HCT116 (cell line): ENCODE results near the gene ITSN1. TPM values are rescaled to one million over a fixed set of nuclear protein-coding genes. Genes with fewer than 3 reads are reported as not detected.

Source experiments
- ATAC-seq: fragments of 200-7000 bp; cut with Tn5 transposase; 2 replicates; pipeline ENCODE4 v1.9.1; 2020; ENCODE audit warnings: mild to moderate bottlenecking, moderate library complexity
- BruUV-seq: library from RNA; stranded (reverse); fragments of 400-500 nt; replicated peaks from 2 replicates; lab custom pipeline; 2021; lab: Mats Ljungman, UMichigan
- CTCF ChIA-PET: fragments of 300-600 bp; sonication (Branson Sonifier 250); formaldehyde crosslinking; loops from one replicate; lab custom pipeline; 2021; ENCODE audit warnings: antibody characterized with exemption; lab: Charles Lee
- POLR2A ChIA-PET: fragments of 300-600, 350-600 bp; sonication (Branson Sonifier 250); formaldehyde crosslinking; loops from one replicate; lab custom pipeline; 2021; ENCODE audit warnings: antibody characterized with exemption; lab: Charles Lee
- RAD21 ChIA-PET, 2 experiments: fragments of 300-600 bp; sonication (Branson Sonifier 250); formaldehyde crosslinking; loops; one replicate each; lab custom pipeline; 2023; ENCODE audit warnings: low total read pairs in 2 of 2; ENCODE audit not compliant: uncharacterized antibody in 2 of 2, unreplicated experiment in 2 of 2, low non-redundant PET in 1 of 2; lab: Charles Lee
- DNase-seq: peaks from one replicate; pipeline ENCODE4 v3.0.0-alpha.2; 2010; ENCODE audit warnings: low read depth, low spot score
- H2AFZ ChIP-seq: fragments of 200-600 bp; shearing (Covaris generic), sonication (generic); 2 replicates; pipeline ENCODE4 v1.6.1; 2017; ENCODE audit warnings: low read depth, mixed run types, mixed read lengths, antibody characterized with exemption, low read length; ENCODE audit not compliant: poor library complexity, severe bottlenecking
- H3K27ac ChIP-seq: 2 replicates; pipeline ENCODE4 v1.5.1; 2012; ENCODE audit warnings: low read depth, low read length
- H3K27me3 ChIP-seq: fragments of 200-600 bp; sonication (generic); 2 replicates; pipeline ENCODE4 v1.6.1; 2016; ENCODE audit warnings: mixed run types, low read length, mixed read lengths; ENCODE audit not compliant: insufficient read depth
- H3K36me3 ChIP-seq, 2 experiments: fragments of 200-500 bp in 1 of 2; fragments of 200-600 bp in 1 of 2; sonication (Bioruptor generic) in 1 of 2; sonication (generic) in 1 of 2; 2 replicates each; pipeline versions ENCODE4 v1.5.1 to v1.6.1; 2014 to 2016; ENCODE audit warnings: low read length in 2 of 2, inconsistent platforms in 1 of 2, mixed read lengths in 1 of 2, mixed run types in 1 of 2; ENCODE audit not compliant: insufficient read depth in 2 of 2, control insufficient read depth in 1 of 2
- H3K4me1 ChIP-seq, 2 experiments: fragments of 200-600 bp in 1 of 2; sonication (generic) in 1 of 2; 2 replicates each; pipeline versions ENCODE4 v1.5.1 to v1.6.1; 2012 to 2017; ENCODE audit warnings: low read length in 2 of 2, inconsistent platforms in 1 of 2, mild to moderate bottlenecking in 1 of 2, mixed read lengths in 1 of 2, mixed run types in 1 of 2, moderate library complexity in 1 of 2; ENCODE audit not compliant: insufficient read depth in 2 of 2, control insufficient read depth in 1 of 2
- H3K4me2 ChIP-seq: fragments of 200-600 bp; sonication (generic); 2 replicates; pipeline ENCODE4 v1.6.1; 2017; ENCODE audit warnings: mixed run types, low read length, mixed read lengths
- H3K4me3 ChIP-seq, 2 experiments: fragments of 200-600 bp in 1 of 2; sonication (generic) in 1 of 2; replicated peaks in 1 of 2; 2 replicates each; pipeline ENCODE4 v1.5.1; 2011 to 2016; ENCODE audit warnings: low read length in 2 of 2, control low read depth in 1 of 2, low read depth in 1 of 2, mild to moderate bottlenecking in 1 of 2, mixed read lengths in 1 of 2, mixed run types in 1 of 2
- H3K79me2 ChIP-seq: fragments of 200-600 bp; sonication (generic); 2 replicates; pipeline ENCODE4 v1.6.1; 2017; ENCODE audit warnings: mild to moderate bottlenecking, mixed run types, low read length, moderate library complexity, mixed read lengths; ENCODE audit not compliant: insufficient read depth
- H3K9ac ChIP-seq: fragments of 200-600 bp; sonication (generic); 2 replicates; pipeline ENCODE4 v1.6.1; 2016; ENCODE audit warnings: low read length, mixed read lengths
- H3K9me2 ChIP-seq: fragments of 200-600 bp; sonication (generic), shearing (Covaris generic); 2 replicates; pipeline ENCODE4 v1.6.1; 2017; ENCODE audit warnings: mixed run types, mild to moderate bottlenecking, moderate library complexity; ENCODE audit not compliant: insufficient read depth
- H3K9me3 ChIP-seq, 2 experiments: fragments of 200-500 bp in 1 of 2; fragments of 200-600 bp in 1 of 2; sonication (Bioruptor generic) in 1 of 2; sonication (generic) in 1 of 2; 2 replicates each; pipeline ENCODE4 v1.6.1; 2014 to 2017; ENCODE audit warnings: low read length in 2 of 2, mixed read lengths in 2 of 2, inconsistent platforms in 1 of 2, low read depth in 1 of 2, mild to moderate bottlenecking in 1 of 2, mixed run types in 1 of 2, moderate library complexity in 1 of 2; ENCODE audit not compliant: control insufficient read depth in 1 of 2, insufficient read depth in 1 of 2
- H4K20me1 ChIP-seq: fragments of 200-600 bp; sonication (generic), shearing (Covaris generic); 2 replicates; pipeline ENCODE4 v1.6.1; 2017; ENCODE audit warnings: mixed run types, mild to moderate bottlenecking, moderate library complexity; ENCODE audit not compliant: insufficient read depth
- ATF3 ChIP-seq: IDR thresholded peaks from 2 replicates; pipeline ENCODE4 v1.6.1; 2012
- CTCF ChIP-seq, 3 experiments: fragments of 200-600 bp in 1 of 3; sonication (generic) in 1 of 3; IDR thresholded peaks in 2 of 3; conservative IDR thresholded peaks in 1 of 3; 2 replicates each; pipeline ENCODE4 v1.5.1; 2012 to 2017; ENCODE audit warnings: low read depth in 2 of 3, low read length in 2 of 3, antibody characterized with exemption in 1 of 3, borderline replicate concordance in 1 of 3, control low read depth in 1 of 3, mild to moderate bottlenecking in 1 of 3, mixed read lengths in 1 of 3, mixed run types in 1 of 3, moderate library complexity in 1 of 3; ENCODE audit not compliant: insufficient read depth in 1 of 3
- ELF1 ChIP-seq: IDR thresholded peaks from 2 replicates; pipeline ENCODE4 v1.6.1; 2012; ENCODE audit warnings: low read depth, borderline replicate concordance
- MAX ChIP-seq: IDR thresholded peaks from 2 replicates; pipeline ENCODE4 v1.6.1; 2012
- POLR2AphosphoS5 ChIP-seq: IDR thresholded peaks from 2 replicates; pipeline ENCODE4 v1.6.1; 2011; ENCODE audit warnings: mild to moderate bottlenecking, low read depth, low read length, moderate library complexity
- REST ChIP-seq: IDR thresholded peaks from 2 replicates; pipeline ENCODE4 v1.6.1; 2012; ENCODE audit warnings: low read depth
- SP1 ChIP-seq: IDR thresholded peaks from 2 replicates; pipeline ENCODE4 v1.6.1; 2012; ENCODE audit warnings: low read depth
- SRF ChIP-seq: IDR thresholded peaks from 2 replicates; pipeline ENCODE4 v1.6.1; 2012; ENCODE audit warnings: low read depth
- TCF7L2 ChIP-seq: IDR thresholded peaks from 2 replicates; pipeline ENCODE4 v1.7.0; 2011; ENCODE audit warnings: borderline replicate concordance, inconsistent platforms; ENCODE audit not compliant: insufficient read depth, insufficient read length; ENCODE audit errors: extremely low read depth
- YY1 ChIP-seq: IDR thresholded peaks from 2 replicates; pipeline ENCODE4 v1.6.1; 2011; ENCODE audit warnings: low read length, low read depth, moderate library complexity, mild to moderate bottlenecking; ENCODE audit not compliant: insufficient replicate concordance; ENCODE audit errors: extremely low read depth
- ZBTB33 ChIP-seq: IDR thresholded peaks from 2 replicates; pipeline ENCODE4 v1.6.1; 2011; ENCODE audit warnings: mild to moderate bottlenecking, low read length, moderate library complexity; ENCODE audit not compliant: insufficient replicate concordance; ENCODE audit errors: extremely low read depth
- ZFX ChIP-seq: fragments of 450-650 bp; IDR thresholded peaks from 2 replicates; pipeline ENCODE4 v1.6.1; 2017
- ZNF274 ChIP-seq: fragments of 200-500 bp; sonication (Bioruptor generic); IDR thresholded peaks from 2 replicates; pipeline ENCODE4 v1.6.1; 2014; ENCODE audit warnings: mild to moderate bottlenecking, low read depth, low read length, inconsistent platforms
- intact Hi-C: fragments of 100-400 bp; cut with micrococcal nuclease; formaldehyde crosslinking; loops from 2 replicates; pipeline ENCODE4 v1.10.0; 2022
- total RNA-seq: library from RNA; stranded (reverse); gene quantifications from one replicate; pipeline ENCODE4 v1.2.1, GENCODE V29; 2021; ENCODE audit not compliant: unreplicated experiment

The ITSN1 gene
- total RNA-seq, 1 experiment from 2014 or later = 25.8 TPM

GRCh38 chr21:33917421-33917820, 275.1 kb downstream of the ITSN1 start:
- Histone ChIP-seq H4K20me1 (no peaks in the 10 kb centered on the region), H2AFZ (no peak overlapping the region), H3K36me3 (peaks cover 11 to 13% of the 10 kb centered on the region in 2 experiments; a peak in 3 of 4 replicates), H3K4me1 (peaks cover 8 to 16% of the 10 kb centered on the region in 2 experiments; a peak in 3 of 4 replicates), H3K27ac (no peak overlapping the region), H3K9me2 (no peaks in the 10 kb centered on the region), H3K4me3 (no peak overlapping the region), H3K79me2 (peaks cover 32% of the 10 kb centered on the region), H3K9ac (no peak overlapping the region), H3K27me3 (no peaks in the 10 kb centered on the region), H3K9me3 (no peaks in the 10 kb centered on the region), H3K4me2 (no peak overlapping the region)
- BruUV-seq = no TSS peak
- ChIA-PET POLR2A (no interaction called here), RAD21 (no interaction called here), CTCF (interaction anchor here (1.6 kb wide), 1 partner anchor 431 kb away, joined by 6 read pairs; no protein-coding TSS in a partner anchor)
- no peak for TF ChIP-seq SRF
- no peak for TF ChIP-seq CTCF (IDR thresholded peaks at IDR 0.05 in 2 of 3, conservative IDR thresholded peaks at IDR 0.05 in 1 of 3; ENCODE audit: borderline replicate concordance in 1 of 3, insufficient read depth in 1 of 3, low read depth in 2 of 3, low read length in 2 of 3)
- TF ChIP-seq MAX = no peak
- no peak for TF ChIP-seq ZNF274
- no peak for TF ChIP-seq ATF3
- TF ChIP-seq TCF7L2 = no peak
- no peak for TF ChIP-seq ZFX
- no peak for TF ChIP-seq POLR2AphosphoS5
- no peak for TF ChIP-seq REST
- TF ChIP-seq SP1 = no peak
- TF ChIP-seq YY1 = no peak
- TF ChIP-seq ZBTB33 = no peak
- TF ChIP-seq ELF1 = no peak
- no peak for DNase-seq
- intact Hi-C loops = no loop called here
- ATAC-seq = no peak
